BJ (cell line): Measurements from ENCODE around the gene RNPEPL1. TPM values are rescaled to one million over a fixed set of nuclear protein-coding genes. Genes with fewer than 3 reads are reported as not detected.

Experiments
- CTCF ChIA-PET: fragments of 350-600 bp; formaldehyde crosslinking; extraction: SDS; loops from one replicate; lab custom pipeline; 2021; ENCODE audit warnings: antibody characterized with exemption, inconsistent platforms; lab: Yijun Ruan, JAX
- POLR2A ChIA-PET: fragments of 300-600 bp; sonication (Branson Sonifier 250); formaldehyde crosslinking; extraction: SDS; loops from one replicate; lab custom pipeline; 2021; ENCODE audit warnings: antibody characterized with exemption; lab: Charles Lee
- DNase-seq: peaks from one replicate; pipeline ENCODE4 v3.0.0-alpha.2; 2011; ENCODE audit warnings: low read depth
- H3K27me3 ChIP-seq: 2 replicates; pipeline ENCODE4 v1.6.0; 2011; ENCODE audit warnings: low read length; ENCODE audit not compliant: control insufficient read depth, insufficient read depth
- H3K36me3 ChIP-seq: 2 replicates; pipeline ENCODE4 v1.5.1; 2011; ENCODE audit warnings: low read length; ENCODE audit not compliant: control insufficient read depth, insufficient read depth
- H3K4me3 ChIP-seq: 2 replicates; pipeline ENCODE4 v1.5.1; 2011; ENCODE audit warnings: low read depth, mild to moderate bottlenecking, control low read depth, low read length
- polyA minus RNA-seq: library from RNA; depleted of rRNA, polyadenylated mRNA; stranded (reverse); fragments of >200 nt; gene quantifications from 2 replicates; pipeline ENCODE4 v1.2.3, GENCODE V29; 2011; rRNA and poly(A)+ RNA removed
- polyA plus RNA-seq: library from polyadenylated mRNA; depleted of rRNA; stranded (reverse); fragments of >200 nt; gene quantifications from 2 replicates; pipeline ENCODE4 v1.2.3, GENCODE V29; 2011; rRNA removed
- TF ChIP-seq, protein P1 (sequence below): IDR thresholded peaks from 2 replicates; pipeline ENCODE4 v1.5.1; 2011; ENCODE audit warnings: low read depth, mild to moderate bottlenecking, control low read depth, inconsistent platforms, low read length, moderate library complexity; ENCODE audit not compliant: insufficient read depth

The RNPEPL1 gene, protein sequence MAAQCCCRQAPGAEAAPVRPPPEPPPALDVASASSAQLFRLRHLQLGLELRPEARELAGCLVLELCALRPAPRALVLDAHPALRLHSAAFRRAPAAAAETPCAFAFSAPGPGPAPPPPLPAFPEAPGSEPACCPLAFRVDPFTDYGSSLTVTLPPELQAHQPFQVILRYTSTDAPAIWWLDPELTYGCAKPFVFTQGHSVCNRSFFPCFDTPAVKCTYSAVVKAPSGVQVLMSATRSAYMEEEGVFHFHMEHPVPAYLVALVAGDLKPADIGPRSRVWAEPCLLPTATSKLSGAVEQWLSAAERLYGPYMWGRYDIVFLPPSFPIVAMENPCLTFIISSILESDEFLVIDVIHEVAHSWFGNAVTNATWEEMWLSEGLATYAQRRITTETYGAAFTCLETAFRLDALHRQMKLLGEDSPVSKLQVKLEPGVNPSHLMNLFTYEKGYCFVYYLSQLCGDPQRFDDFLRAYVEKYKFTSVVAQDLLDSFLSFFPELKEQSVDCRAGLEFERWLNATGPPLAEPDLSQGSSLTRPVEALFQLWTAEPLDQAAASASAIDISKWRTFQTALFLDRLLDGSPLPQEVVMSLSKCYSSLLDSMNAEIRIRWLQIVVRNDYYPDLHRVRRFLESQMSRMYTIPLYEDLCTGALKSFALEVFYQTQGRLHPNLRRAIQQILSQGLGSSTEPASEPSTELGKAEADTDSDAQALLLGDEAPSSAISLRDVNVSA
- polyA plus RNA-seq (7.3 and 12.7 TPM in 2 replicates), polyA minus RNA-seq (25.4 and 47.9 TPM in 2 replicates)

DNA sequence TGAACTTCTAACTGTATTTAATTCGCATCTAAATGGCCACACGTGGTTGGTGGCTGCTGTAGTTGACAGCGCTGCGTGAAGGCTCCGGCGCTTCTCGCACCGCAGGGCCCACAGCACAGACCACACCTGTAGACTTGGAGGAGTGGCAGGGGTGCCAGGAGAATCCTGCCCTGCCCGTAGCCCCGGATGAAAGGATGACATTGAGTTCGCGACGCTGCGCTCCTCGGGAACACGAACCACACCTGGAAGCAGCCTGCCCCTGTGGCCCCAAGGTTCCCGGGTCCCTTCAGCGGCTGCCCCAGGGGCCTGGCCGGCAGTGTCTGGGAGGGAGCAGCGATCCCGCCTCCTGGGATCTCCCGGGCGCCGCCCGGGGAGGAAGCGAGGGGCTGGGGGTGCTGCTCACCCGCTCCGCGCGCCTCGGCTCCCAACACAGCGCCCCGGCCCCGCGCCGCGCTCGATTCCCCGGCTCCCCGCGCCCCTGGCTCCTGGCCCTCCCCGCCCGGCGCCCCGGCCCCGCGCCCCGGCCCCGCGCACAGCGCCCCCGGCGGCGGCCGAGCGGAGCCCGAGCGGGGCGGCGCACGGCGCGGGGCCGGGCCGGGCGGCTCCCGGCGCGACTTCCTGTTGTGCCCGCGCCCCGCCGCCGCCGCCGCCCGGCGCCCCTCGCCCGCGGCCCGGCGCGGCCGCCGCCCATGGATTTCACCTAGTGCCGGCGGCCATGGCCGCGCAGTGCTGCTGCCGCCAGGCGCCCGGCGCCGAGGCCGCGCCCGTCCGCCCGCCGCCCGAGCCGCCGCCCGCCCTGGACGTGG lies at the start of gene RNPEPL1:
TSS of gene RNPEPL1 (plus strand) at position 613 of the 806 bp plus-strand sequence. CDS start at position 716, 103 bp downstream.
- Histone ChIP-seq H3K4me3 (peak within 1 kb of the TSS; percentile 57), H3K27me3 (no peaks in the 10 kb centered on the region), H3K36me3 (no peaks in the 10 kb centered on the region)
- ChIA-PET CTCF (interaction anchor here (1.4 to 3.1 kb wide), 3 partner anchors 12 to 18 kb away, joined by 4 to 34 read pairs (median 5); partner anchors contain the start of gene CAPN10), POLR2A (no interaction called here)
- no peak for DNase-seq
- TF ChIP-seq, protein P1, sequence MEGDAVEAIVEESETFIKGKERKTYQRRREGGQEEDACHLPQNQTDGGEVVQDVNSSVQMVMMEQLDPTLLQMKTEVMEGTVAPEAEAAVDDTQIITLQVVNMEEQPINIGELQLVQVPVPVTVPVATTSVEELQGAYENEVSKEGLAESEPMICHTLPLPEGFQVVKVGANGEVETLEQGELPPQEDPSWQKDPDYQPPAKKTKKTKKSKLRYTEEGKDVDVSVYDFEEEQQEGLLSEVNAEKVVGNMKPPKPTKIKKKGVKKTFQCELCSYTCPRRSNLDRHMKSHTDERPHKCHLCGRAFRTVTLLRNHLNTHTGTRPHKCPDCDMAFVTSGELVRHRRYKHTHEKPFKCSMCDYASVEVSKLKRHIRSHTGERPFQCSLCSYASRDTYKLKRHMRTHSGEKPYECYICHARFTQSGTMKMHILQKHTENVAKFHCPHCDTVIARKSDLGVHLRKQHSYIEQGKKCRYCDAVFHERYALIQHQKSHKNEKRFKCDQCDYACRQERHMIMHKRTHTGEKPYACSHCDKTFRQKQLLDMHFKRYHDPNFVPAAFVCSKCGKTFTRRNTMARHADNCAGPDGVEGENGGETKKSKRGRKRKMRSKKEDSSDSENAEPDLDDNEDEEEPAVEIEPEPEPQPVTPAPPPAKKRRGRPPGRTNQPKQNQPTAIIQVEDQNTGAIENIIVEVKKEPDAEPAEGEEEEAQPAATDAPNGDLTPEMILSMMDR = no peak

GRCh38 chr2:240518981-240519380 lies 49.3 kb upstream of the RNPEPL1 start:
- TF ChIP-seq, protein P1 = no peak
- POLR2A ChIA-PET = no interaction called here
- CTCF ChIA-PET = interaction anchor here (1.1 to 2.8 kb wide), 2 partner anchors 9 to 321 kb away, joined by 5 to 14 read pairs; no protein-coding TSS in a partner anchor
- Histone ChIP-seq H3K36me3 (no peaks in the 10 kb centered on the region), H3K27me3 (no peaks in the 10 kb centered on the region), H3K4me3 (no peak overlapping the region)
- DNase-seq = no peak

- POLR2A ChIA-PET = no interaction called here
Measured at GRCh38 chr2:240519396-240520129, 48.7 kb upstream of the RNPEPL1 start.

GRCh38 chr2:240520130-240520973 lies 47.9 kb upstream of the RNPEPL1 start:
- DNase-seq = no peak
- H3K4me3 ChIP-seq = peak overlapping the region; percentile 8
- H3K27me3 ChIP-seq = no peaks in the 10 kb centered on the region
- CTCF ChIA-PET = interaction anchor here (0.8 to 2.8 kb wide), 3 partner anchors 8 to 320 kb away, joined by 3 to 14 read pairs (median 5); no protein-coding TSS in a partner anchor
- POLR2A ChIA-PET = no interaction called here
- H3K36me3 ChIP-seq = no peaks in the 10 kb centered on the region
- TF ChIP-seq, protein P1 = no peak

More at GRCh38 chr2:240519396-240520129, 48.7 kb upstream of the RNPEPL1 start:
- H3K4me3 ChIP-seq = peak overlapping the region; percentile 9
- TF ChIP-seq, protein P1 = no peak
- CTCF ChIA-PET = interaction anchor here (0.8 to 2.8 kb wide), 3 partner anchors 8 to 321 kb away, joined by 3 to 14 read pairs (median 5); no protein-coding TSS in a partner anchor
- no peaks in the 10 kb centered on the region for H3K27me3 ChIP-seq
- DNase-seq = no peak
- no peaks in the 10 kb centered on the region for H3K36me3 ChIP-seq
